A172 (cell line): ENCODE data around the gene C1orf167. TPM values are rescaled to one million over a fixed set of nuclear protein-coding genes. Genes with fewer than 3 reads are reported as not detected.

ENCODE experiments used
- DNase-seq: peaks from one replicate; pipeline ENCODE4 v3.0.0-alpha.2; 2015; ENCODE audit warnings: low spot score
- total RNA-seq: library from RNA; depleted of rRNA; stranded (reverse); fragments of >200 nt; shearing (Covaris generic); gene quantifications from 2 replicates; pipeline ENCODE4 v1.2.3, GENCODE V29; 2014

C1orf167 gene
- total RNA-seq, 1 experiment from 2014 or later, result not detected

DNA sequence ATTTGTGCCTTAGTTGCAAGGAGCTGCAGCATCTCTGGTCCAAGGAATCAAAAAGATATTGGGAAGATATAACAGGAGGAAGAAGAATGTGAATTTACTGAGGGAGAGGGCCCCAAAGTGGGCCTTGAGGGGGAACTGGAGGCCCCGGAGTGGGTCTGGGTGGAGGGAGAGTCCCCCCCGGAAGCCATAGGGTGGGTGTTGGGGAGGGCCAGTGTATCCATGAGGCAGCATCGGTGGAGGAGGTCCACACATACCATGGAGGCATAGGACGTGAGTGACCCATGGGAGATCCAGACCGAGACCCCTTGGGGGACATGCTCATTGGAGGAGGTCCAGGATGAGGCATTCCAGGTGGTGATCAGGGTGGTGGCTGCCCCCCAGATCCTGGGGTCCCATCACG lies 708 bp upstream of the C1orf167 start:
- DNase-seq, result no peak

DNA sequence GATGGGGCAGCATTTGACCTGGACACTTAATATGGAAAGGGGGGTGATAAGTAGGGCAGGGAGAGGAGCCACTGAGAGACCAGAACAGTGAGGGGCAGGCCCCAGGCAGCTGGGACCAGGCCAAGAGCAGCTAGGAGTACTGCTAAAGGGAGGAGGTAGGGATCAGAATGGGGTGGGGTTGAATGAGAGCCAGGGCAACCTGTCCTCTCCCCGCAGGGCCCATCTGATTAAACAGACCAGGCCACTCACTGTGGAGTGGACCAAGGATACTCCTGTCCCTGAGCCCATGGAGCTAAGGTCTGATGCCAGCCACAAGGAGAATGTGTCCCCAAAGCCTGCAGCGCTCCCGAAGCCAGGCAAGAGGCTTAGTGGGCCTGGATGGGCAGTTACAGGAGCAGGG lies 2.1 kb downstream of the C1orf167 start:
- no peak for DNase-seq

DNA sequence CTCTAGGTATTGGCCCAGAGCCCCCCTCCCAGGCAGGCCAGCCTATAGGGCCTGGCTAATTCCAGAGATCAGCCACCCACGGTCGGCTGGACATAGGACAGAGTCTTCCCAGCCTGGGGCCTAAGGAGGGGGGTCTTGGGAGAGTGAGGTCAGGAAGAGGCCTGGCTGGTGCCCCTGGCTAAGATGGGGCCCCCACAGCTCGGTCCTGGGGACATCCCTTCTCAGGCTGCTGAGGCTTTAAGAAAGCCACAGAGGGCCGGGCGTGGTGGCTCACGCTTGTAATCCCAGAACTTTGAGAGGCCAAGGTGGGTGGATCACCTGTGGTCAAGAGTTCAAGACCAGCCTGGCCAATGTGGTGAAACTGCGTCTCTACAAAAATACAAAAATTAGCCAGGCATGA lies 2.5 kb downstream of the C1orf167 start:
- DNase-seq, result no peak

DNA sequence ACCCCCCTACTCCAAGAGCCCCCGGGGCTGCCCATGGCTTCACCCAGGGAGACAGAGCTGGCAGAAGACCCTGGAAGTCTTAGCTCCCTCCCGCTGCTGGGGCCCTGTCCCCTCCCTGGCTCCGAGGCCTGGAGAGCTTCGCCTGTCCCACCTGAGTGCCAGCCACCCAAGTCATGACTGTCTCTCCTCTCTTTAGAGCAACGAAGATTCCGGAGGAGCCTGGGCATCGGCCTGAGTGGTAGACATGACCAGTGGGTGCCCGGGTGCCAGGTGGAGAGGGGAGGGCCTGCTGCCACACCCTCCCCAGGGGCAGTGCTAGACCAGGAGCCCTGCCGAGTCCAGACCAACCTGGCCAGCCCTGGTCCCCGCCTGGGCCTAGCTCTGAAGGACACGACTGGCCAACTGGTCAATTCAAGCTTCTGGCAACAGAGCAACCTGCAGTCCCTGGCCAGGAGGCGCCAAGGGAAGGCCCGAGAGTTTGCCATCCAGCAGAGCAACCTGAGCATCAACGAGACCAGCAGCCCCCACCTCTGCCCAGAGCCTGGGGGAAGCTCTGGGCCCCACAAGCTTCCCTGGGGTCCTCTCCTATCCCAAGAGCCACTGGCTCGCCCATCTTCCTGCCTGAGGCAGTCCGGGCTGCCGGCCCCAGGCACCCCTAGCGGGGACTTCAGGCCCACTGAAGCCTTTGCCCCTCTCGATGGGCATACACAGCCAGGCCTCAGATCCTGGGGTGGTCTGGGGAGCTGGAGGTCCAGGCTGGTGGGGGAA lies 3.9 kb downstream of the C1orf167 start:
- DNase-seq, result no peak

DNA sequence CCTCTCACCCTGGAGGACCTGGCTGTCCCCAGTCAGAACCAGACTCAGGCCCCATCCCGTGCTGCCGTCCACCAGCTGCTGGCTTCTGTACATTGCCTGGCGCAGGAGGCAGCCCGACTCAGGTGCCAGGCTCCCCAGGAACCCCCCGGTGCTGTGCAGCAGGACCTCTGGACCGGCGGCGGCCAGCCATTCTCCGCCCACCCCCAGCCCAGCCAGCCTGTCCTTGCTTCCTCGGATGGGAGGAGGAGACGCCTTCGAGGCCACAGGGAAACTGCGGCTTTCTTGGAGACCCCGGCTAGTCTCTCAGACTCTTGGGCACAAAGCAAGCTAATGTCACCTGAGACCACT lies 4.4 kb downstream of the C1orf167 start:
- no peak for DNase-seq

DNA sequence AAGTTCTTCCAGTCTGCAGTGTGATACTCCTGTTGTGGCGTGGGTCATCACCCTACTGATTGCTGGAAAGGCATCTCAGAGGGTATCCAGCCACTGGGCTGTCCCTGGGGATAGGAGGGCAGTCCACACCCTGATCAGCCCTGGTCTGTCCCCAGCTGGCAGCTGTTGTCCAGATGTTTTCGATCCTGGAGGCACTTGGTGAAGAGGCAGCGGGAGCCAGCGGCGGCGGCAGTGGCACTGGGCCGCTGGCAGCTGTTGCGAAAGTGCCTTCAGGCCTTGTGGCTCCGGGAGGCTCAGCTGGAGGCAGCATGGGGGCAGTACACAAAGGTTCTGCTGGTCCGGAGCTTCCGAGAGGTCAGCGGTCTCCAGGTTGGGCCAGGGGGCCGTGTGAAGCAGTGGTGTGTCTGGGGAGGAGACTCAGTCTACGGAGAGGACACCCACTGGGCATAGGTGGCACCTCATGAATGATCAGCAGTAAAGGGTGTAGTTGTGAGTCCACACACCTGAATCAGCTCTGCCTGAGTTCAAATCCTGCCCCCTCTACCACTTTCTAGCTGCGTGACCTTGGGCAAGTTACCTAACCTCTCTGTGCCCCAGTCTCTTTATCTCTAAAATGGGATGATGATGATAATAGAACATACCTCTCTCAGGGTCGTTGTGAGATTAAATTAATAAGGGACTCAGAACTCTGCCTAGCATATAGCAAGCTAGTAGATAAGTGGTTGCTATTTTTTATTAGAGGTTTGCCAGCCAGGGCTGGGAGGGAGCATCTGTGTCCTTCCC lies 6.1 kb downstream of the C1orf167 start:
- DNase-seq, result no peak

DNA sequence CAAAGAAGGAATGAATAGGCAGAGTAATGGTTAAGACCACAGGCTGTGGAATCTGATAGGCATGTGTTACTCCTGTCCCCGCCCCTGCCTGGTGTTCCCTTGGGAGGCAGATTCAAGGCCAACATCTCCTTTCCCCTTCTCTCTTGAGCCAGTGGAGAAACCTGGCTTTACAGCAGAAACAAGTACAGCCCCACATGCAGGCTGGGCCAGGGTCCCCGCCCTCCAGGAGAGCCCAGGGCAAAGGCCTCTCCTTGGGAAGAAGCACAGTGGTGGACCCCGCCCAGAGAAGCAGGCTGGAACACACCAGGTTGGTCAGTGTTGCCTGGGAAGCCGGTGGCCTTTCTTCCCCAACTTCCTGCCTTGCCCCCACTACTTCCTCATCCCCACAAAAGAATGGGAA lies 6.8 kb downstream of the C1orf167 start:
- no peak for DNase-seq

DNA sequence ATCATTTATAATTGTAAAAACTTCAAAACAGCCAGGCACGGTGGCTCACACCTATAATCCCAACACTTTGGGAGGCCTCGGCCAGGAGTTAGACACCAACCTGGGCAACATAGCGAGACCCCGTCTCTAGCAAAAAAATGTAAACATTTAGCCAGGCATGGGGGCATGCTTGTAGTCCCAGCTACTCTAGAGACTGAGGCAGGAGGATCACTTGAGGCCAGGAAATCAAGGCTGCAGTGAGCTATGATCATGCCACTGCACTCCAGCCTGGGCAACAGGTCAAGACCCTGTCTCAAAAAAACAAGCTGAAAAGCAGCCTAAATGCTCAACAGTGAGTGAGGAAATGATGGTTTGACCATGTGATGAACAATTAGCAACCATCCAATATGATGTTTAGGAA lies 7.3 kb downstream of the C1orf167 start:
- no peak for DNase-seq

DNA sequence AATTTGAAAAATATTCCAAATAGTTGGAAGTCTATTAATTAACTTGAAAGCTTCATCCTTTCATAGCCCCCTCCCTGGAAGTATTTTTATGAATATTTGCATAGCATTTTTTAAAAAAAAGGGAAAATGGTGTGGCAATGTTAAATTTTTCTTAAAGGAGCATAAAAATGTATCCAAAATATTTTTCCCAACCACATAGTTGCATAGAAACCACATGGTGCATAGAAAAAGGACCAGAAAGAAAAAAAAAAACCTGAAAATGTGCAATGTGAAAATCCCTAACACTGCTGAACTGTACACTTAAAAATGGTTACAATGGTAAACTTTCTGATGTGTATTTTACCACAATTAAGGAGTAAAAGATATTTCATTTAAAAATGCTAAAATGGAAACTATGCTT lies 8.0 kb downstream of the C1orf167 start:
- DNase-seq, result no peak

DNA sequence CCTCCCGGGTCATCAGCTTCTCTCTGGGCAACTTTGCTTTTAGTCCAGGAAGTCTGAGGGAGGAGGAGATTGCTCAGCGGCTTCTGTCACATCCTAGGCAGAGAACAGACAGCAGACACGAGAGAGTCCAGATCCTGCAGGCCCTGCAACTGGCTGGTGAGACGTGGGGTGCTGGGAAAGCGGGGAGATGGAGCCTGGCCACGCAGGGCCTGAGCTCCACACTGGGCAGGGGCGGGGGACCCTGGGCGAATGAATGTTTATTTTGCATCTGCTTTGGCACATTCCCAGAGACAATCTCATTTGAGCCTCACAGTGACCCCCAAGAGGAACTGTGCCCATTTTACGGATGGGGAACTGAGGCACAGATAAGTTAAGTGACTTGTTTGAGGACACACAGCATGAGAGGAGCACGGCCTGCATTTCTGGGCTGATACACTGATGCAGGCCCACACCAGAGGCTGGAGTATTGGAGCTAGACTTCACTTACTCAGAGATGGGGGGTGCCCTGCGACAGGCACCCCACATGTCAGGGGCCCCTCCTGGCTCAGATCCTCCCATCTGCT lies 9.6 kb downstream of the C1orf167 start:
- no peak for DNase-seq

DNA sequence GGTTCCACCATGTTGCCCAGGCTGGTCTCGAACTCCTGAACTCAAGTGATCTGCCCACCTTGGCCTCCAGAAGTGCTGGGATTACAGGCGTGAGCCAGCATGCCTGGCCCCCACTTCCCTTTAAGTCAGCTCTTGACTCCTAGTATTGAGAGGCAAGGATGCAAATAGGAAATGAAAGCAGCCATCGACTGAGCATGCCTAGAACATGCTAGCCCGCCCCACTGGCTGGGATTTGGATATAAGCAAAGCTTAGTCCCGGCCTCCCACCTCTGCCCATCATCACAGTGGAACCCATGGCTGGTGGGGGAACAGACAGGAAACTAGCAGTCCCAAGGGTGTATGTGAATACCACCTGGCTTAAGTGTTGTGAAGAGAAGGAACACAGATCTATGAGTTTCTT lies 10.5 kb downstream of the C1orf167 start:
- DNase-seq, result no peak

DNA sequence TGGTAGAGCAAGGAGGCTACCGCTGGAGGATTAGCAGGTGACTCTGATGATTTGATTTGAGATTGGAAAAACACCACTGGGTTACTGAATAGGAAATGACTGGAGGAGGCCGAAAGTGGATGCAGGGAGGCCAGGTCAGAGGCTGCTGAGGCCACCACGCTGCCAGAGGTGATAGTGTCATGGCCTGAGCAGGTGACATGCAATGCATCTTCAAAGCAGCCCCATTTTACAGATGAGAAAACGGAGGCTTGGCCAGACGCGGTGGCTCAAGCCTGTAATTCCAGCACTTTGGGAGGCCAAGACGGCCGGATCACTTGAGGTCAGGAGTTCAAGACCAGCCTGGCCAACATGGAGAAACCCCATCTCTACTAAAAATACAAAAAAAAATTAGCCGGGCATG lies 12.8 kb downstream of the C1orf167 start:
- no peak for DNase-seq

DNA sequence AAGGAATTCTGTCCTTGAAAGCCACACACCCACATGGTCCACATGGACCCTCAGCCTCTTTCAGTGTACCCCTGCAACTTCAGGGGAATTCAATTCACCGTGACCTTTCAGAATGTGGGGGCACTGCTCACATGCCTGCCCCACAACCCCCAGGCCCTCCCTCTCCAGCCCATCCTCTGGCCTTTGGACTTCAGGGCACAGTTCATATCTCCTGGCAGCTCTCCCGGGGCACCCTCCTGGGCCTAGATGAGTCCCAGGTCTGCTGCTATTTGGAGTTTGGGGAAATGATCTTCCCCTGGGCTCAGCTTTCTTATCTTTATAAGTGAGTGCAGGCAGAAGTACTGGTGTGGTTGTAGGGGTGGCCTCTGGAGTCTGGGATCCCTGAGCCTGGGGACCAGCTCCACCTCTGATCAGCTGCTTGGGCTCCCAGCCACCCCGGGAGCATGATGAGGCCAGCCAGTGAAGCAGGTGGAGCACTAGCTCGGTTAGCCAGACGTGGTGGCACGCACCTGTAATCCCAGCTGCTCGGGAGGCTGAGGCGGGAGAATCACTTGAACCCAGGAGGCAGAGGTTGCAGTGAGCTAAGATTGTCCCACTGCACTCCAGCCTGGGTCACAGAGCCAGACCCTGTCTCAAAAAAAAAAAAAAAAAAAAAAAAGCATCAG lies 15.8 kb downstream of the C1orf167 start:
- no peak for DNase-seq

DNA sequence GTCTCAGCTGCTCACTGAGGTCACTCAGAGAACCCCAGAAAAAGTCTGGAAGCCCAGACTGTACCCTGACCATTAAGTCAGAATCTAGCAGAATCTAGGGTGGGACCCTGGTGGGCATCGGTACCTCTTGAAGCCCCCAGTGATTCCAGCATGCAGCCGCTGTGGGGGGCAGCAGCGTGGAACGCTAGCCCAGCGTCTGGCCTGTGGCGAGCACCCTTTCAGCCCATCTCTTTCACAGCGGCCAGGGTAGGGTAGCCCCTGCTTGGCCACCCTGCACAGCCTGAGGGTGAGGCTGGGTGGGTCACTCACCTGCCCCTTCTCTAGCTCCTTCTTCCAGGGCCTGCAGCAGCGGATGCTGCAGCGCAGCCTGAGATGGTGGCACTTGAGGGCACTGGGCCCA lies 16.3 kb downstream of the C1orf167 start:
- DNase-seq, result no peak

DNA sequence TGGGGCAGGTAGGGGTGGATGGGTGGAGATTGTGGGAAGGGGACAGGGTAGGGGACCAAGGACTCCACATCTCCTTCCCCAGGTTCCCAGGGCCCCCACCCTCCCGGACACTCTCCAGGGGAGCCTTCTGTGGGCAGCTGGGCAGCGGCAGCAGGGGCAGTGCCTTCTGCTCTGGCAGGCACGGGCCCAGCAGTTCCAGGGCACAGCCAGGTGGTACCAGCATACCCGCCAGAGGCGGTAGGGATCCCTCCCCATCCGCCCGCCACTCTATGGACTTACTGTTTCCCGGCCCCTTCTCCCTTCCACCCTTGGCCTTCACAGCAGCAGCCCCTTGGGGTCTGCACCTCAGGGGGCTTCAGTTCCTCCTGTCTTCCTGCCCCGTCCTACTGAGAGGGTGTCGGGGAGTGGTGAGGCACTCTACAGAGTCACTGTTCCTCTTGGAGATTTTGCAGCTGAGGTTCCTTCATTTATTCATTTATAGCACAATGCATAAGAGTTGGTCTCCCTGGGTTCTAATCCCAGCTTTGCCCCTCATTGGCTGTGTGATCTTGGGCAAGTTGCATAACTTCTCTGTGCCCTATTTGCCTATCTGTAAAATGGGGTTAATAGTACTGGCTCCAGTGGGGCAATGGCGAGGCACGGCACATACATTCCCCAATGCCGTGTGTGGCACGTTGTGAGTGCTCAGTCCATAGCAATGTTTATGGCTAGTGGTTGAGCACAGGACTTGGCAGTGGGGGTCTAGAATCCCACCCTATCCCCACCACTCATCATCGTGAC lies 17.0 kb downstream of the C1orf167 start:
- DNase-seq, result no peak

DNA sequence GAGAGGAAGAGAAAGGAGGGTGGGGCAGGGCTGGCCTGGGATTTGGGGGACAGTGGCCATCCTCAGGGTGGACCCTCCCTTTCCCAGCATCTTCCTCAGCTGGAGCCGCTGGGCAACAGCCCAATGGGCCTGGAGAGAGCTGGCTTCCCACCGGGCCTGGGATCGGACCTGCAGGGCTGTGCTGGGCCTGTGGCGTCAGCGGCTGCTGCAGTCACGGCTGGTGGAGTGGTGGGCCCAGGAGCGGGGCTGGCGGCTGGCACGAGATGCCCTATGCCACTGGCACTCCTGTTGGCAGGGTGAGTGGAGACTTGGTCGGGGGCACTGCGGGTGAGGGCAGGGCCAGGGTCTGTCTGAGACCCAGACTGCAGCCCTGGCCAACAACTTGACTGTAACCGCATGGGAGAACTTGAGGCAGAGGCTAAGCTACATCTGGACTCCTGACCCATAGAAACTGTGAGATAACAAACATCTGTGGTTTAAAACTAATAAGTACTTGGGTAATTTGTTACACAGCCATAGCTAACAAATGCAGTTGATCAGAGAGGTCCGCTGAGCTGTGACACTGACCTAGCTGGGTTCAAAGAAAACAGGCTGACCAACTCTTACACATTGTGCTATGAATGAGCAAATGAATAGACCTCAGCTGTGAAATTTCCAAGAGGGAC lies 17.9 kb downstream of the C1orf167 start:
- DNase-seq, result no peak

DNA sequence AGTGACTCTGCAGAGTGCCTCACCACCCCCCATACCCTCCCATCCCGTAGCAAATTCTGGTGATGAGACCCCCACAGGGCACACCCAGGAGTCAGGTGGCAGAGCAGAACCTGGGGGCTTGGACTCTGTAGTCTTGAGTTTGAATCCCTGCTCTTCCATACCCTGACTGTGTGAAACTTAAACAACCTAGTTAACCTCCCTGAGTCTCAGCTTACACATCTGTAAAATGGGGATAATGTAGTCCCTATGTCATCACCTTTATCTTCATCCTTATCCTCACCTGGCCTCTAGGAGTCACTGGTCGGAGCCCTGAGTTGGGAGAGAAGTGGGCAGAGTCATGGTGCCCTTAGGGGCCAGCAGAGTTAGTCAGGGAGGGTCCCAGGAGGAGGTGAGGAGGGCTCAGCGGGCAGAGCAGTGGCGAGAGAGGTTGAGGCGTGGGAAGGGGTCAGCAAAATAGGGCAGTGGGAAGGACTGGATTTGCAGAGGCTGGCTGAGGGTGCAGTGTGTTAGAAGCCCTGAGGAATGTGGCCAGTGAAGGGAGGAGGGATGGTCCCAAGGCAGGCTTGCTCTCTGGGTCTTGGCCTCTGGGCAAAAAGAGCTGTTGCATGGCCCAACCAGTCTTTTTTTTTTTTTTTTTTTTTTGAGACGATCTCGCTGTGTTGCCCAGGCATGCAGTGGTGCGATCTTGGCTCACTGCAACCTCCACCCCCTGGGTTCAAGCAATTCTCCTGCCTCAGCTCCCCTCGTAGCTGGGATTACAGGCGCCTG lies 18.6 kb downstream of the C1orf167 start:
- DNase-seq, result no peak

DNA sequence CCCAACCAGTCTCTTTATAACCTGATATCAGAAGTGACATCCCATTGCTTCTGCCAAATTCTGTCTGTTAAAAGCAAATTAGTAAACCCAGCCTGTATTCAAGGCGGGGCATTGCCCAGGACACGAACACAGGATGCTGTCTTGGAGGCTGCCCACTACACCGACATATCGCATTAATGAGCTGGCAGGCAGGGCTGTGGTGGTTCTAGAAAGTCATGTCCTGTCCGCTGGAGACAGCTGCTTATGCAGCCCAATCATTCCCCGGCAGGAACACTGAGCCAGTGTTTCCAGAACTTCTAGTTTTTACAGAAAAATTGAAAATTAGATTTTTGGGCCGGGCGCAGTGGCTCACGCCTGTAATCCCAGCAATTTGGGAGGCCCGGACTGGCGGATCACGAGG lies 19.3 kb downstream of the C1orf167 start:
- peak; percentile 34 for DNase-seq

DNA sequence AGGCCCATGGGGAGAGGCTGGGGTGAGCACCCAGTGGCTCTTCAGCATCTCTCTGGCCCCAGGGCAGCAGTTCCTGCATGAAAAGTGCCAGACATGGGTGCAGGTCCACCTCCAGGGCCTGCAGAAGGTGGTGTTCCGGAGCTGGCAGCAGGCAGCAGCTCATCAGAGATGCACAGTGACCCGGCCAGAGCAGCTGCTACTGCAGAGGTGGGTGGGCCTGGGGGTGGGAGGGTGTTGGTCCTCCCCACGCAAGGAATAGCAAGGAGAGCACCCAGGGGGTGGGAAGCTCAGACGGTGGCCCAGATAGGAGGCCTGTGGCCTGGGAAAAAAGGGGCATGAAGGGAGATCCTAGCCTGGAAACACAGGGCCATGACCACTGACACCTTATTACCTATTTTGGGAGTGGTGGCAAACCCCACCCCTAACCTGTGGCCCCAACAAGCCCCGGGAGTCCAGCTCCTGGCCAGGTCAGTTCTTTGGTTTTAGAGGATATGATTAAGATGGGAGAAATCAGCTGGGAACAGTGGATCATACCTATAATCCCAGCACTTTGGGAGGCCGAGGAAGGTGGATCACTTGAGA lies 20.2 kb downstream of the C1orf167 start:
- DNase-seq, result no peak

DNA sequence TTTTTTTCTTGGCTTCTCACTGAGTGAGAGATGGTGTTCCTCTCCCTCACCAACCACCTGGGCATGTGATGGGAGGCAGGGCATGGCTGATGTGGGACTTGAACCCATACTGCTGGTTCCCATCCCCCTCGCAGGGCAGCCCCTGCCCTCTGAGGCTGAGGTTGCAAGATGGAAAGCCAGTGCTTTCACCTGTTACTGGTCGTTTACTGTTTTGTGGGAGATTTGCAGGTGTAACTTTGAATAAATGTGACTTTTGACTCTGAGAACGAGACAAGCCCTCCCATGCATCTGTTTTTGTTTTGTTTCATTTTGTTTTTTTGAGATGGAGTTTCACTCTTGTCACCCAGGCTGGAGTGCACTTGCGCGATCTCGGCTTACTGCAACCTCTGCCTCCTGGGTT lies 21.6 kb downstream of the C1orf167 start:
- no peak for DNase-seq
